LNCaP clone FGC (cell line): Measurements from ENCODE around the gene SNX1.
A peak's percentile ranks its signal among the peaks of the same experiment; 100 is the strongest.
"Not testable (repeated sequence)": the region's sequence is repeated elsewhere in the genome, so short reads cannot be mapped to it uniquely, and the experiment has no call there.

Experiments used
- DNase-seq: peaks from one replicate; pipeline ENCODE4 v3.0.0-alpha.2; 2011; ENCODE audit warnings: low read depth
- H3K4me3 ChIP-seq: 2 replicates; pipeline ENCODE4 v1.5.1; 2011; ENCODE audit warnings: mild to moderate bottlenecking, low read depth, low read length, control low read depth
- CTCF ChIP-seq: IDR thresholded peaks from 2 replicates; pipeline ENCODE4 v1.5.1; 2012; ENCODE audit warnings: mild to moderate bottlenecking; ENCODE audit not compliant: control insufficient read depth, insufficient read depth; ENCODE audit errors: extremely low read depth

SNX1 gene

DNA sequence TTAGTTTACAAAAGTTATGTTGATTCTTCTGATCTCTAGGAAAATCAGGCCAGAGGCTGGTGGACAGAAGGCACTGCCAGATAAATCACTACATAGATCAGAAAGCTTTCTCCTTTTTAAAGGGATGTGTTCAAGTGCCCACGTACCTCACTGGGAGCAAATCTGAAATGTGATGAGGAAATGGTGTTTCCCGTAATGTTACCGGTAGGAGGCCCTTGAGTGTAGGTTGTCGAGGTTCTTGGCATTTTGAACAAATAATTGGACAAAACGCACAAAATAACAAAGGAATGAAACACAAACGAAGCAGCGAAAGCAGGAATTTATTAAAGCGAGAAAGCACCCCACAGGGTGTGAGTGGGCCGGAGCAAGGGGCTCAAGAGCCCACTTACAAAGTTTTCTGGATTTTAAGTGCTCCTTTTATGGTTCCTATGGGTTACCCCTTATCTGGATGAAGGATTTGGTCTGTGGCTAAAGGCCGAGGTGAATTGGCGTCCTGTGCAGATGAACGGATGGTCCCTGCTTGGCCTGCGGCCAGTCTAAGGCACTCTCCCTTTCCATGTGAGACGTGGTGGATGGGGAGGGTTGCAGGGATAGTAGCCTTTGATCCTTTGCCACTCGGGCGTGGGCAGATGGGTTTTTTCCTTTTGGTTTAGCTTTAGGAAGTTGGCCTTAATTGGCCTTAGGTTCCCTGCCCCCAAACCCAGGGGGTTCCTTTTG is 1.0 kb downstream of the SNX1 start:
- TF ChIP-seq CTCF: 0 out of 2 replicates have a peak, but pooled peaks have one; percentile 14
- peak overlapping the region; percentile 95 for H3K4me3 ChIP-seq
- DNase-seq: no peak

DNA sequence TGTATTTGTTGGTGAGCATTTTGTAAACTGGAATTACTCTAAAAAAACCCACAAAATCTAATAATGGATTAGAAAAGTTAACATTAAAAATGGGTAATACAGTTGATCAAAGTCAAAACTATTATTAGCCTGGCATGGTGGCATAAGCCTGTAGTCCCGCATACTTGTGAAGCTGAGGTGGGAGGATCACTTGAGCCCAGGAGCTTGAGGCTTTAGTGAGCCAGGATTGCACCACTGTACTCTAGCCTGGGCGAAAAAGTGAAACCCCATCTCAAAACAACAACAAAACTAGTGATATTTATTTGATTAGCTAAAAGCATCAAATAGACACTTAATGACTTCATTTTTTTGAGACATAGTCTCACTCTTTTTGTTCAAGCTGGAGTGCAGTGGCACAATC is 3.6 kb downstream of the SNX1 start:
- no peak for DNase-seq
- H3K4me3 ChIP-seq: no peak overlapping the region
- TF ChIP-seq CTCF: no peak

- no peak for TF ChIP-seq CTCF
- DNase-seq: no peak
- no peak overlapping the region for H3K4me3 ChIP-seq
These were observed 5.2 kb downstream of the SNX1 start for GRCh38 chr15:64100958-64101357.

DNA sequence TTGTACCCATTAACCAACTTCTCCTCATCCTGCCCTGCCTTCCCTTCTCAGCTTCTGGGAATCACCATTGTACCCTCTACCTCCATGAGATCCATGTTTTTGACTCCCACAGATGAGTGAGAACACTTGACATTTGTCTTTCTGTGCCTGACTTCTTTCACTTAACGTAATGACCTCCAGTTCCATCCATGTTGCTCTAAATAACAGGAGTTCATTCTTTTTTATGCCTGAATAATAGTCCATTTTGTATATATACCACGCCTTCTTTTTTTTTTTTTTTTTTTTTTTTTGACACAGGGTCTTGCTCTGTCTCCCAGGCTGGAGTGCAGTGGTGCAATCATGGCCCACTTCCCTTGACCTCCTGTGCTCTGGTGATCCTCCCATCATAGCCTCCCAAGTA is 6.7 kb downstream of the SNX1 start:
- DNase-seq: no peak
- no peak overlapping the region for H3K4me3 ChIP-seq
- TF ChIP-seq CTCF: no peak

DNA sequence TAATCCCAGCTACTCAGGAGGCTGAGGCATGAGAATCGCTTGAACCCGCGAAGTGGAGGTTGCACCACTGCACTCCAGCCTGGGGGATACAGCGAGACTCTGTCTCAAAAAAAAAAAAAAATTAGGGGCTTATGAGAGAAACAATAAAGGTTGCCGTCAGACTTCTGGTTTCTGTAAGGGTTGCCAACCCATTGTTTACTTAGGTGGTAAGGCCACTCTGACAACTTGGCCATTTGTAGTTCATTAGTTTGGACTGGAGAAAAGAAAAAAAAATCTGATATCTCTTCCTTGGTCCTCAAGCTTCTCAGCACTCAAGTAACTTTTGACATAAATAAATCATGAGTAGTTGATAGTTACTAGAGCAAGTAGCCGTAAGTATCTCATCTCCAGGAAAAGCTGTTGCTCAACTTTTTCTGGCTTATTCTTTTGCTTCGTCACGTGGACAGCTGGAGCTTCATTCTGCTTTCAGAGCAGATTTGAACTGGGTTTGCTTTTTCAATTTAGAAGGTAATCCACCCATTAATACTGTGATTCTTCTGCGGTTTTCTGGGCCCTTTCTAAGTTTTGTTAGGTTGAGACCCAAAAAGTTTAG is 9.4 kb downstream of the SNX1 start:
- no peak for TF ChIP-seq CTCF
- no peak for DNase-seq
- H3K4me3 ChIP-seq: no peak overlapping the region

- DNase-seq: no peak
- H3K4me3 ChIP-seq: no peak overlapping the region
- no peak for TF ChIP-seq CTCF
These were observed 11.6 kb downstream of the SNX1 start for GRCh38 chr15:64107337-64107736.

GRCh38 chr15:64110108-64110701 is 14.4 kb downstream of the SNX1 start:
- not testable (repeated sequence) for DNase-seq, H3K4me3 ChIP-seq
